Prostate gland (tissue), 2 donors: Measurements from ENCODE around the gene ANKRD16. TPM values are rescaled to one million over a fixed set of nuclear protein-coding genes. Genes with fewer than 3 reads are reported as not detected.

ENCODE experiments used
- DNase-seq: peaks from one replicate; pipeline ENCODE4 v3.0.0-alpha.2; 2019; ENCODE audit warnings: low spot score
- H3K27ac ChIP-seq, 2 donors: fragments of 200-600 bp; sonication (generic); 2 replicates each; pipeline ENCODE4 v1.5.1; 2017 to 2019
- H3K27me3 ChIP-seq: fragments of 200-600 bp; sonication (generic); replicated peaks from 2 replicates; pipeline ENCODE4 v1.5.1; 2019; ENCODE audit not compliant: insufficient read depth
- H3K36me3 ChIP-seq, 2 donors: fragments of 200-600 bp; sonication (generic); 1 replicate in 1 of 2; 2 replicates in 1 of 2; pipeline versions ENCODE4 v1.5.1 to v1.8.1; 2017 to 2019
- H3K4me1 ChIP-seq: fragments of 200-600 bp; sonication (generic); replicated peaks from 2 replicates; pipeline ENCODE4 v1.5.1; 2019
- H3K4me3 ChIP-seq, 2 donors: fragments of 200-600 bp; sonication (generic); 2 replicates each; pipeline ENCODE4 v1.5.1; 2017 to 2019
- H3K9me3 ChIP-seq: fragments of 200-600 bp; sonication (generic); 2 replicates; pipeline ENCODE4 v1.5.1; 2017
- CTCF ChIP-seq, 4 experiments: fragments of 200-600 bp in 2 of 4; fragments of 450-650 bp in 2 of 4; sonication (generic) in 2 of 4; IDR thresholded peaks; 1 replicate in 3 of 4; 2 replicates in 1 of 4; pipeline ENCODE4 v1.5.1; 2016 to 2019; ENCODE audit warnings: antibody characterized with exemption in 4 of 4, mild to moderate bottlenecking in 2 of 4, moderate library complexity in 2 of 4
- POLR2A ChIP-seq: fragments of 450-650 bp; IDR thresholded peaks from one replicate; pipeline ENCODE4 v1.6.1; 2016; ENCODE audit warnings: antibody characterized with exemption, mild to moderate bottlenecking
- POLR2AphosphoS5 ChIP-seq: sonication (generic); formaldehyde crosslinking; IDR thresholded peaks from one replicate; pipeline ENCODE4 v1.6.1; 2017; ENCODE audit warnings: antibody characterized with exemption
- WGBS: methylation state at CpG from one replicate; pipeline ENCODE4 v1.1.5; 2018; 5-methylcytosine and 5-hydroxymethylcytosine counted together
- intact Hi-C: fragments of 100-400 bp; cut with DNase I; formaldehyde crosslinking; loops from one replicate; pipeline ENCODE4 v1.14.2; 2022
- total RNA-seq, 2 donors: library from RNA; depleted of rRNA; stranded (reverse); fragments of >200 nt; gene quantifications; one replicate each; pipeline ENCODE4 v1.1.0, GENCODE V29; 2016

Gene ANKRD16
- total RNA-seq, 2 donors from 2014 or later = 14.4 to 20.1 TPM

GRCh38 chr10:5816170-5816569 lies 73.5 kb downstream of the ANKRD16 start:
- TF ChIP-seq CTCF (IDR thresholded peaks at IDR 0.05) (no peak), POLR2AphosphoS5 (no peak), POLR2A (no peak)
- H3K9me3 ChIP-seq = no peaks in the 10 kb centered on the region
- no peak overlapping the region for H3K4me3 ChIP-seq
- DNase-seq = no peak
- intact Hi-C loops = loop anchor here (10.0 kb wide), 1 partner anchor 281 kb away; no protein-coding TSS in a partner anchor
- no peaks in the 10 kb centered on the region for H3K4me1 ChIP-seq
- no peak overlapping the region for H3K27ac ChIP-seq
- H3K27me3 ChIP-seq = no peaks in the 10 kb centered on the region
- no peaks in the 10 kb centered on the region for H3K36me3 ChIP-seq

- Histone ChIP-seq H3K9me3 (no peaks in the 10 kb centered on the region), H3K4me1 (peaks cover 5% of the 10 kb centered on the region), H3K27ac (peak overlapping the region; percentile 89 to 96), H3K4me3 (peak overlapping the region; percentile 74 to 95), H3K36me3 (no peaks in the 10 kb centered on the region), H3K27me3 (no peaks in the 10 kb centered on the region)
- no peak for DNase-seq
- WGBS = 22% methylated on average over 12 of the region's 12 CpGs
- TF ChIP-seq POLR2A = no peak
- TF ChIP-seq POLR2AphosphoS5 = no peak
- TF ChIP-seq CTCF (IDR thresholded peaks at IDR 0.05) = no peak
- intact Hi-C loops = loop anchor here (10.0 kb wide), 1 partner anchor 280 kb away; no protein-coding TSS in a partner anchor
Measured at GRCh38 chr10:5814110-5815107, 75.3 kb downstream of the ANKRD16 start.

- H3K9me3 ChIP-seq = no peaks in the 10 kb centered on the region
- H3K4me1 ChIP-seq = peaks cover 5% of the 10 kb centered on the region
- TF ChIP-seq CTCF (IDR thresholded peaks at IDR 0.05) (peak in 1 of 4 experiments; percentile 28), POLR2AphosphoS5 (peak; percentile 82), POLR2A (peak; percentile 91)
- no peaks in the 10 kb centered on the region for H3K27me3 ChIP-seq
- under 1% methylated on average over 61 of the region's 77 CpGs for WGBS
- no peaks in the 10 kb centered on the region for H3K36me3 ChIP-seq
- peak; percentile 95 for DNase-seq
- H3K4me3 ChIP-seq = peak within 1 kb of the TSS; percentile 74 to 95
- intact Hi-C loops = loop anchor here (1.0 to 10.0 kb wide), 3 partner anchors 77 to 279 kb away; partner anchors contain the start of genes FBH1 and TASOR2
- H3K27ac ChIP-seq = peak within 1 kb of the TSS; percentile 89 to 96
Measured at GRCh38 chr10:5813341-5814109, 76.2 kb downstream of the ANKRD16 start, which contains the start of gene GDI2. Gene GDI2, minus strand, starts transcription at chr10:5813434. Its CDS starts 176 bp downstream, at chr10:5813258.

GRCh38 chr10:5813091-5813340 lies 76.7 kb downstream of the ANKRD16 start:
- no peak for DNase-seq
- no peaks in the 10 kb centered on the region for H3K9me3 ChIP-seq
- no peaks in the 10 kb centered on the region for H3K27me3 ChIP-seq
- intact Hi-C loops = loop anchor here (1.0 to 10.0 kb wide), 3 partner anchors 77 to 278 kb away; partner anchors contain the start of genes FBH1 and TASOR2
- TF ChIP-seq POLR2AphosphoS5 (no peak), CTCF (IDR thresholded peaks at IDR 0.05) (no peak)
- 2% methylated on average over 26 of the region's 29 CpGs for WGBS
- H3K36me3 ChIP-seq = no peaks in the 10 kb centered on the region
- peak overlapping the region; percentile 74 to 95 for H3K4me3 ChIP-seq
- peaks cover 5% of the 10 kb centered on the region for H3K4me1 ChIP-seq
- H3K27ac ChIP-seq = peak overlapping the region; percentile 89 to 96
